GM21423 (cell line): ENCODE results near the gene WDR43.

Experiments used
- ATAC-seq: cut with Tn5 transposase; IDR thresholded peaks from one replicate; pipeline ENCODE4 v1.9.1; 2021; ENCODE audit warnings: mild to moderate bottlenecking, moderate library complexity; ENCODE audit not compliant: unreplicated experiment

The WDR43 gene

GRCh38 chr2:28990445-28990844 is 96.0 kb downstream of the WDR43 start:
- ATAC-seq, result no peak

GRCh38 chr2:28991021-28991420 is 96.6 kb downstream of the WDR43 start:
- ATAC-seq, result no peak

GRCh38 chr2:28991460-28991859 is 97.0 kb downstream of the WDR43 start:
- no peak for ATAC-seq

GRCh38 chr2:28993206-28993960 is 98.9 kb downstream of the WDR43 start:
- ATAC-seq, result no peak

- no peak for ATAC-seq
These were observed 99.6 kb downstream of the WDR43 start for GRCh38 chr2:28994074-28994473.

GRCh38 chr2:28994679-28995078 is 100.2 kb downstream of the WDR43 start:
- ATAC-seq, result no peak

GRCh38 chr2:28995765-28996750 is 101.6 kb downstream of the WDR43 start:
- no peak for ATAC-seq

GRCh38 chr2:28997237-28997846 is 102.9 kb downstream of the WDR43 start:
- ATAC-seq, result no peak
